Vagina (tissue), 2 donors: ENCODE results near the gene WNT7A. TPM values are rescaled to one million over a fixed set of nuclear protein-coding genes. Genes with fewer than 3 reads are reported as not detected.

Source experiments
- DNase-seq, 2 donors: peaks; one replicate each; pipeline ENCODE4 v3.0.0-alpha.2; 2017; ENCODE audit errors: extremely low spot score in 2 of 2
- H3K27ac ChIP-seq: fragments of 200-600 bp; sonication (generic); one replicate; pipeline ENCODE4 v1.5.1; 2019
- H3K27me3 ChIP-seq: fragments of 200-600 bp; sonication (generic); one replicate; pipeline ENCODE4 v1.5.1; 2019
- H3K36me3 ChIP-seq, 2 donors: fragments of 200-600 bp; sonication (generic); one replicate each; pipeline ENCODE4 v1.5.1; 2017 to 2019
- H3K4me1 ChIP-seq: fragments of 200-600 bp; sonication (generic); one replicate; pipeline ENCODE4 v1.5.1; 2019
- H3K4me3 ChIP-seq, 2 donors: fragments of 200-600 bp; sonication (generic); 1 replicate in 1 of 2; 2 replicates in 1 of 2; pipeline ENCODE4 v1.5.1; 2016 to 2019
- H3K9me3 ChIP-seq: fragments of 200-600 bp; sonication (generic); one replicate; pipeline ENCODE4 v1.5.1; 2019
- CTCF ChIP-seq, 3 experiments: fragments of 450-650 bp in 2 of 3; fragments of 200-600 bp in 1 of 3; sonication (generic) in 1 of 3; IDR thresholded peaks; one replicate each; pipeline ENCODE4 v1.5.1; 2017 to 2019; ENCODE audit warnings: antibody characterized with exemption in 3 of 3, mild to moderate bottlenecking in 2 of 3, moderate library complexity in 2 of 3
- POLR2A ChIP-seq, 2 donors: fragments of 450-650 bp; IDR thresholded peaks; one replicate each; pipeline ENCODE4 v1.6.1; 2017; ENCODE audit warnings: antibody characterized with exemption in 2 of 2, mild to moderate bottlenecking in 2 of 2, moderate library complexity in 2 of 2
- POLR2AphosphoS5 ChIP-seq, 2 donors: sonication (generic); formaldehyde crosslinking; IDR thresholded peaks; one replicate each; pipeline ENCODE4 v1.9.0; 2017; ENCODE audit warnings: antibody characterized with exemption in 2 of 2, mild to moderate bottlenecking in 2 of 2, low read depth in 1 of 2; ENCODE audit not compliant: insufficient read depth in 1 of 2
- intact Hi-C: fragments of 100-400 bp; cut with DNase I; formaldehyde crosslinking; loops from one replicate; pipeline ENCODE4 v1.15.1; 2023
- total RNA-seq: library from RNA; depleted of rRNA; stranded (reverse); fragments of >200 nt; gene quantifications from one replicate; pipeline ENCODE4 v1.2.3, GENCODE V29; 2016

WNT7A gene
- total RNA-seq, 1 donor from 2014 or later, result not detected

- TF ChIP-seq CTCF (IDR thresholded peaks at IDR 0.05) (no peak), POLR2A (IDR thresholded peaks at IDR 0.05) (no peak), POLR2AphosphoS5 (IDR thresholded peaks at IDR 0.05; ENCODE audit: insufficient read depth in 1 of 2, low read depth in 1 of 2) (no peak)
- Histone ChIP-seq H3K9me3 (no peaks in the 10 kb centered on the region), H3K4me3 (no peak overlapping the region), H3K36me3 (no peaks in the 10 kb centered on the region), H3K27ac (no peak overlapping the region), H3K27me3 (no peaks in the 10 kb centered on the region), H3K4me1 (no peaks in the 10 kb centered on the region)
- intact Hi-C loops, result no loop called here
- no peak for DNase-seq
These were observed 109.4 kb downstream of the WNT7A start for GRCh38 chr3:13770170-13771169.

- no peaks in the 10 kb centered on the region for H3K9me3 ChIP-seq
- DNase-seq, result no peak
- no peaks in the 10 kb centered on the region for H3K27me3 ChIP-seq
- intact Hi-C loops, result no loop called here
- H3K36me3 ChIP-seq, result no peaks in the 10 kb centered on the region
- TF ChIP-seq POLR2A (IDR thresholded peaks at IDR 0.05) (no peak), POLR2AphosphoS5 (IDR thresholded peaks at IDR 0.05; ENCODE audit: insufficient read depth in 1 of 2, low read depth in 1 of 2) (no peak), CTCF (IDR thresholded peaks at IDR 0.05) (no peak)
- no peak overlapping the region for H3K4me3 ChIP-seq
- no peak overlapping the region for H3K27ac ChIP-seq
- H3K4me1 ChIP-seq, result no peaks in the 10 kb centered on the region
These were observed 110.4 kb downstream of the WNT7A start for GRCh38 chr3:13769422-13769821.

- TF ChIP-seq POLR2A (IDR thresholded peaks at IDR 0.05) (no peak), CTCF (IDR thresholded peaks at IDR 0.05) (no peak), POLR2AphosphoS5 (IDR thresholded peaks at IDR 0.05; ENCODE audit: insufficient read depth in 1 of 2, low read depth in 1 of 2) (no peak)
- no peaks in the 10 kb centered on the region for H3K9me3 ChIP-seq
- intact Hi-C loops, result no loop called here
- no peaks in the 10 kb centered on the region for H3K4me1 ChIP-seq
- H3K4me3 ChIP-seq, result no peak overlapping the region
- DNase-seq, result no peak
- no peaks in the 10 kb centered on the region for H3K36me3 ChIP-seq
- H3K27me3 ChIP-seq, result no peaks in the 10 kb centered on the region
- no peak overlapping the region for H3K27ac ChIP-seq
These were observed 111.4 kb downstream of the WNT7A start for GRCh38 chr3:13768453-13768852.

- intact Hi-C loops, result no loop called here
- no peaks in the 10 kb centered on the region for H3K9me3 ChIP-seq
- no peaks in the 10 kb centered on the region for H3K27me3 ChIP-seq
- H3K4me1 ChIP-seq, result no peaks in the 10 kb centered on the region
- DNase-seq, result no peak
- no peak overlapping the region for H3K27ac ChIP-seq
- no peaks in the 10 kb centered on the region for H3K36me3 ChIP-seq
- TF ChIP-seq CTCF (IDR thresholded peaks at IDR 0.05), result no peak
- TF ChIP-seq POLR2A (IDR thresholded peaks at IDR 0.05), result no peak
- TF ChIP-seq POLR2AphosphoS5 (IDR thresholded peaks at IDR 0.05; ENCODE audit: insufficient read depth in 1 of 2, low read depth in 1 of 2), result no peak
- no peak overlapping the region for H3K4me3 ChIP-seq
These were observed 112.0 kb downstream of the WNT7A start for GRCh38 chr3:13767896-13768295.

- no peaks in the 10 kb centered on the region for H3K9me3 ChIP-seq
- intact Hi-C loops, result no loop called here
- DNase-seq, result no peak
- H3K27ac ChIP-seq, result no peak overlapping the region
- no peak overlapping the region for H3K4me3 ChIP-seq
- no peaks in the 10 kb centered on the region for H3K27me3 ChIP-seq
- TF ChIP-seq POLR2A (IDR thresholded peaks at IDR 0.05), result no peak
- TF ChIP-seq POLR2AphosphoS5 (IDR thresholded peaks at IDR 0.05; ENCODE audit: insufficient read depth in 1 of 2, low read depth in 1 of 2), result no peak
- TF ChIP-seq CTCF (IDR thresholded peaks at IDR 0.05), result no peak
- no peaks in the 10 kb centered on the region for H3K4me1 ChIP-seq
- no peaks in the 10 kb centered on the region for H3K36me3 ChIP-seq
These were observed 112.8 kb downstream of the WNT7A start for GRCh38 chr3:13767030-13767429.
